Measurements from ENCODE around the gene NMNAT3.

NMNAT3 gene

GRCh38 chr3:139694542-139694941 lies 16.8 kb upstream of the NMNAT3 start:
- Histone ChIP-seq H3K27me3 (replicated peaks) (no peaks in the 10 kb centered on the region), H3K27ac (no peak overlapping the region), H3K36me3 (replicated peaks) (no peaks in the 10 kb centered on the region), H3K4me3 (ENCODE audit: low read depth, low read length) (no peak overlapping the region)
- TF ChIP-seq CTCF (IDR thresholded peaks at IDR 0.05; ENCODE audit: low read depth, low read length, missing control alignments) = no peak
- in situ Hi-C loops (cut with HindIII; ENCODE audit: low pct_ligation_motif_present, low sequenced_read_pairs) = no loop called here
- no peak for DNase-seq

GRCh38 chr3:139691619-139692018 lies 13.8 kb upstream of the NMNAT3 start:
- Histone ChIP-seq H3K36me3 (replicated peaks) (no peaks in the 10 kb centered on the region), H3K27me3 (replicated peaks) (no peaks in the 10 kb centered on the region), H3K27ac (no peak overlapping the region), H3K4me3 (ENCODE audit: low read depth, low read length) (no peak overlapping the region)
- in situ Hi-C loops (cut with HindIII; ENCODE audit: low pct_ligation_motif_present, low sequenced_read_pairs) = no loop called here
- no peak for TF ChIP-seq CTCF (IDR thresholded peaks at IDR 0.05; ENCODE audit: low read depth, low read length, missing control alignments)
- no peak for DNase-seq

GRCh38 chr3:139689708-139690228 lies 12.0 kb upstream of the NMNAT3 start:
- H3K27ac ChIP-seq = no peak overlapping the region
- in situ Hi-C loops (cut with HindIII; ENCODE audit: low pct_ligation_motif_present, low sequenced_read_pairs) = no loop called here

GRCh38 chr3:139689122-139689521 lies 11.3 kb upstream of the NMNAT3 start:
- in situ Hi-C loops (cut with HindIII; ENCODE audit: low pct_ligation_motif_present, low sequenced_read_pairs) = no loop called here
- no peak overlapping the region for H3K27ac ChIP-seq
- no peaks in the 10 kb centered on the region for H3K36me3 ChIP-seq (replicated peaks)
- no peaks in the 10 kb centered on the region for H3K27me3 ChIP-seq (replicated peaks)
- TF ChIP-seq CTCF (IDR thresholded peaks at IDR 0.05; ENCODE audit: low read depth, low read length, missing control alignments) = no peak
- no peak overlapping the region for H3K4me3 ChIP-seq (ENCODE audit: low read depth, low read length)
- DNase-seq = no peak

More at GRCh38 chr3:139689708-139690228, 12.0 kb upstream of the NMNAT3 start:
- Histone ChIP-seq H3K27me3 (replicated peaks) (no peaks in the 10 kb centered on the region), H3K4me3 (ENCODE audit: low read depth, low read length) (no peak overlapping the region), H3K36me3 (replicated peaks) (no peaks in the 10 kb centered on the region)
- no peak for DNase-seq
- TF ChIP-seq CTCF (IDR thresholded peaks at IDR 0.05; ENCODE audit: low read depth, low read length, missing control alignments) = no peak

GRCh38 chr3:139687431-139687830 lies 9.7 kb upstream of the NMNAT3 start:
- no peaks in the 10 kb centered on the region for H3K36me3 ChIP-seq (replicated peaks)
- DNase-seq = no peak
- H3K4me3 ChIP-seq (ENCODE audit: low read depth, low read length) = no peak overlapping the region
- no peak for TF ChIP-seq CTCF (IDR thresholded peaks at IDR 0.05; ENCODE audit: low read depth, low read length, missing control alignments)
- in situ Hi-C loops (cut with HindIII; ENCODE audit: low pct_ligation_motif_present, low sequenced_read_pairs) = no loop called here
- no peak overlapping the region for H3K27ac ChIP-seq
- no peaks in the 10 kb centered on the region for H3K27me3 ChIP-seq (replicated peaks)

GRCh38 chr3:139686624-139687023 lies 8.9 kb upstream of the NMNAT3 start:
- Histone ChIP-seq H3K4me3 (ENCODE audit: low read depth, low read length) (no peak overlapping the region), H3K36me3 (replicated peaks) (no peaks in the 10 kb centered on the region), H3K27me3 (replicated peaks) (no peaks in the 10 kb centered on the region), H3K27ac (no peak overlapping the region)
- in situ Hi-C loops (cut with HindIII; ENCODE audit: low pct_ligation_motif_present, low sequenced_read_pairs) = no loop called here
- no peak for DNase-seq
- no peak for TF ChIP-seq CTCF (IDR thresholded peaks at IDR 0.05; ENCODE audit: low read depth, low read length, missing control alignments)
